Measurements from ENCODE around the gene OR6J1. TPM values are rescaled to one million over a fixed set of nuclear protein-coding genes. Genes with fewer than 3 reads are reported as not detected.

Gene OR6J1
- polyA plus RNA-seq, 1 of the 3 experiments (the other 2 are of a cell fraction): not detected

DNA sequence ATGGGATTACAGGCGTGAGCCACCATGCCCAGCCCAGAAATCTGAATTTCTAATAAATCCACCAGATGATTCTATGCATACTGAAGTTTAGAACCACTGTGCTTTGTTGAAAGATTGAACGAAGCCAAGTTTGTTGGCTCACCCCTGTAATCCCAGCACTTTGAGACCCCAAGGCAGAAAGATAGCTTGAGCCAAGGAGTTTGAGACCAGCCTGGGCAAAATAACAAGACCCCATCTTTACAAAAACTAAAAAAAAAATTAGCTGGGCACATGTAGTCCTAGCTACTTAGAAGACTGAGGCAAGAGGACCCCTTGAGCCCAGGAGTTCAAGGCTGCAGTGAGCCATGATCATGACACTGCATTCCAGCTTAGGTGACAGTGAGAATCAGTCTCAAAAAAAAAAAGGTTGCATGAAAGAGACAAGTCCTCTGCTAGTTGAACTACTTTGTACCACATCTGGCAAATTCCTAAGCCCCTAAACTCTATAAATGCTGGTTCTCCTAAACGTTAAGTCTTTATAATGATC lies 47.7 kb downstream of the OR6J1 start:
- no peaks in the 10 kb centered on the region for H3K9me3 ChIP-seq

DNA sequence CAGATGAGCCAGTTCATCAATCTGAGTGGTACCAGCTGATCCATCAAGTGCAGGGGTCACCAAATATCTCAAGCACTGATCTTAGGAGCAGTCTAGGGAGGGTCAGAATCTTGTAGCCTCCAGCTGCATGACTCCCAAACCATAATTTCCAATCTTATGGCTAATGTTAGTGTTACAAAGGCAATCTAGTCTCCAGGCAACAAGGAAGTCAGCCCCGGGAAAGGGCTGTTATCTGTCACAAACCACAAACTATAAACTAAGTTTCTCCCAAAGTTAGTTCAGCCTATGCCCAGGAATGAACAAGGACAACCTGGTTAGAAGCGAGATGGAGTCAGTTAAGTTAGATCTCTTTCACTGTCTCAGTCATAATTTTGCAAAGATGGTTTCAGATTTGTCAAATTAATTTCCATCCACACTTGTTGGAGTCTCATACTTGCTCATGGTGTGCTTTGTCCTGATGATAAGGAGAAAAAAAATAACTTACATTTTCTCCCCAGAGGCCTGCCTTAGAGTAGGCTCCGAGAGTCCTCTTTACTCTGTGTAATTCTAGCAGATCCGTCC lies 49.9 kb downstream of the OR6J1 start:
- H3K9ac ChIP-seq: no peak overlapping the region
- H3K9me3 ChIP-seq: no peaks in the 10 kb centered on the region
- CTCF ChIA-PET: interaction anchor here (1.4 to 3.0 kb wide), 5 partner anchors 22 to 59 kb away, joined by 3 to 9 read pairs (median 5); no protein-coding TSS in a partner anchor
- H3K4me3 ChIP-seq (ENCODE audit: low read depth in 2 of 2, low read length in 1 of 2): no peak overlapping the region
- no peak overlapping the region for H3K4me2 ChIP-seq
- H3K9me2 ChIP-seq: no peaks in the 10 kb centered on the region
- POLR2A ChIA-PET: no interaction called here
- H3K27ac ChIP-seq (ENCODE audit: low read depth in 2 of 2, low read length in 1 of 2): no peak overlapping the region
- H3K27me3 ChIP-seq (ENCODE audit: insufficient read depth): peaks cover 14% of the 10 kb centered on the region; the same call in 1 of the 2 replicates
- H3K36me3 ChIP-seq (replicated peaks in 1 of 2; ENCODE audit: control insufficient read depth in 1 of 2, insufficient read depth in 2 of 2, low read length in 1 of 2): no peaks in the 10 kb centered on the region
- no peak for DNase-seq
- peaks cover 2 to 10% of the 10 kb centered on the region in 2 experiments; a peak in 3 of 4 replicates for H3K4me1 ChIP-seq (ENCODE audit: control insufficient read depth in 1 of 2, insufficient read depth in 2 of 2, low read depth in 1 of 2, low read length in 1 of 2)
- H4K20me1 ChIP-seq (ENCODE audit: insufficient read depth): no peaks in the 10 kb centered on the region
- H3K79me2 ChIP-seq (ENCODE audit: insufficient read depth): no peaks in the 10 kb centered on the region
- 34% methylated on average over 4 of the region's 4 CpGs for WGBS (ENCODE audit: low lambda C conversion rate)
- H3F3A ChIP-seq (replicated peaks; ENCODE audit: insufficient read depth): peaks cover 8% of the 10 kb centered on the region
- H2AFZ ChIP-seq (ENCODE audit: low read depth): no peak overlapping the region
- TF ChIP-seq, protein P1, sequence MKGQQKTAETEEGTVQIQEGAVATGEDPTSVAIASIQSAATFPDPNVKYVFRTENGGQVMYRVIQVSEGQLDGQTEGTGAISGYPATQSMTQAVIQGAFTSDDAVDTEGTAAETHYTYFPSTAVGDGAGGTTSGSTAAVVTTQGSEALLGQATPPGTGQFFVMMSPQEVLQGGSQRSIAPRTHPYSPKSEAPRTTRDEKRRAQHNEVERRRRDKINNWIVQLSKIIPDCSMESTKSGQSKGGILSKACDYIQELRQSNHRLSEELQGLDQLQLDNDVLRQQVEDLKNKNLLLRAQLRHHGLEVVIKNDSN (IDR thresholded peaks at IDR 0.05; ENCODE audit: borderline replicate concordance, low read depth): no peak
- TF ChIP-seq EP300 (IDR thresholded peaks at IDR 0.05; ENCODE audit: borderline replicate concordance in 1 of 2, low read depth in 1 of 2, low read length in 1 of 2) (no peak), YY1 (IDR thresholded peaks at IDR 0.05; ENCODE audit: low read depth) (no peak), RAD21 (IDR thresholded peaks at IDR 0.05; ENCODE audit: low read length) (no peak), NFIC (IDR thresholded peaks at IDR 0.05; ENCODE audit: borderline replicate concordance) (no peak), FOXM1 (IDR thresholded peaks at IDR 0.05; ENCODE audit: low read depth) (no peak)
- TF ChIP-seq, protein P2, sequence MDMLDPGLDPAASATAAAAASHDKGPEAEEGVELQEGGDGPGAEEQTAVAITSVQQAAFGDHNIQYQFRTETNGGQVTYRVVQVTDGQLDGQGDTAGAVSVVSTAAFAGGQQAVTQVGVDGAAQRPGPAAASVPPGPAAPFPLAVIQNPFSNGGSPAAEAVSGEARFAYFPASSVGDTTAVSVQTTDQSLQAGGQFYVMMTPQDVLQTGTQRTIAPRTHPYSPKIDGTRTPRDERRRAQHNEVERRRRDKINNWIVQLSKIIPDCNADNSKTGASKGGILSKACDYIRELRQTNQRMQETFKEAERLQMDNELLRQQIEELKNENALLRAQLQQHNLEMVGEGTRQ (IDR thresholded peaks at IDR 0.05; ENCODE audit: borderline replicate concordance, low read depth, low read length): no peak
- TF ChIP-seq, protein P3, sequence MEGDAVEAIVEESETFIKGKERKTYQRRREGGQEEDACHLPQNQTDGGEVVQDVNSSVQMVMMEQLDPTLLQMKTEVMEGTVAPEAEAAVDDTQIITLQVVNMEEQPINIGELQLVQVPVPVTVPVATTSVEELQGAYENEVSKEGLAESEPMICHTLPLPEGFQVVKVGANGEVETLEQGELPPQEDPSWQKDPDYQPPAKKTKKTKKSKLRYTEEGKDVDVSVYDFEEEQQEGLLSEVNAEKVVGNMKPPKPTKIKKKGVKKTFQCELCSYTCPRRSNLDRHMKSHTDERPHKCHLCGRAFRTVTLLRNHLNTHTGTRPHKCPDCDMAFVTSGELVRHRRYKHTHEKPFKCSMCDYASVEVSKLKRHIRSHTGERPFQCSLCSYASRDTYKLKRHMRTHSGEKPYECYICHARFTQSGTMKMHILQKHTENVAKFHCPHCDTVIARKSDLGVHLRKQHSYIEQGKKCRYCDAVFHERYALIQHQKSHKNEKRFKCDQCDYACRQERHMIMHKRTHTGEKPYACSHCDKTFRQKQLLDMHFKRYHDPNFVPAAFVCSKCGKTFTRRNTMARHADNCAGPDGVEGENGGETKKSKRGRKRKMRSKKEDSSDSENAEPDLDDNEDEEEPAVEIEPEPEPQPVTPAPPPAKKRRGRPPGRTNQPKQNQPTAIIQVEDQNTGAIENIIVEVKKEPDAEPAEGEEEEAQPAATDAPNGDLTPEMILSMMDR (IDR thresholded peaks at IDR 0.05): no peak

More for the DNA sequence above, 47.7 kb downstream of the OR6J1 start:
- Histone ChIP-seq H3K9ac (no peak overlapping the region), H3K4me2 (no peak overlapping the region), H4K20me1 (ENCODE audit: insufficient read depth) (no peaks in the 10 kb centered on the region), H3F3A (replicated peaks; ENCODE audit: insufficient read depth) (no peaks in the 10 kb centered on the region), H3K4me1 (ENCODE audit: control insufficient read depth in 1 of 2, insufficient read depth in 2 of 2, low read depth in 1 of 2, low read length in 1 of 2) (peaks cover 6 to 8% of the 10 kb centered on the region in 2 experiments; a peak in 3 of 4 replicates), H3K27ac (ENCODE audit: low read depth in 2 of 2, low read length in 1 of 2) (no peak overlapping the region), H3K4me3 (ENCODE audit: low read depth in 2 of 2, low read length in 1 of 2) (no peak overlapping the region), H3K9me2 (no peaks in the 10 kb centered on the region), H3K79me2 (ENCODE audit: insufficient read depth) (no peaks in the 10 kb centered on the region; the same call in 1 of the 2 replicates), H3K36me3 (replicated peaks in 1 of 2; ENCODE audit: control insufficient read depth in 1 of 2, insufficient read depth in 2 of 2, low read length in 1 of 2) (no peaks in the 10 kb centered on the region), H2AFZ (ENCODE audit: low read depth) (no peak overlapping the region), H3K27me3 (ENCODE audit: insufficient read depth) (peaks cover 14% of the 10 kb centered on the region; the same call in 1 of the 2 replicates)
- ChIA-PET POLR2A (no interaction called here), CTCF (interaction anchor here (1.1 to 1.5 kb wide), 4 partner anchors 11 to 256 kb away, joined by 3 to 6 read pairs (median 4); no protein-coding TSS in a partner anchor)
- TF ChIP-seq MXI1 (IDR thresholded peaks at IDR 0.05; ENCODE audit: low read depth, low read length) (no peak), TCF12 (IDR thresholded peaks at IDR 0.05) (no peak), TEAD4 (IDR thresholded peaks at IDR 0.05; ENCODE audit: borderline replicate concordance, insufficient read depth) (no peak), RXRA (IDR thresholded peaks at IDR 0.05; ENCODE audit: borderline replicate concordance, low read depth) (no peak), GABPA (IDR thresholded peaks at IDR 0.05; ENCODE audit: low read depth) (no peak), RFX5 (IDR thresholded peaks at IDR 0.05; ENCODE audit: low read length) (no peak), RCOR1 (IDR thresholded peaks at IDR 0.05; ENCODE audit: low read length) (no peak), JUND (IDR thresholded peaks at IDR 0.05) (no peak), POLR2AphosphoS5 (IDR thresholded peaks at IDR 0.05; ENCODE audit: low read depth, low read length) (no peak), YY1 (IDR thresholded peaks at IDR 0.05; ENCODE audit: low read depth) (no peak), EP300 (IDR thresholded peaks at IDR 0.05; ENCODE audit: borderline replicate concordance in 1 of 2, low read depth in 1 of 2, low read length in 1 of 2) (no peak), NFIC (IDR thresholded peaks at IDR 0.05; ENCODE audit: borderline replicate concordance) (no peak), FOXJ3 (CRISPR knock-in tag; IDR thresholded peaks at IDR 0.05) (no peak), NRF1 (IDR thresholded peaks at IDR 0.05; ENCODE audit: low read depth, low read length) (no peak)
- TF ChIP-seq, protein P1 (IDR thresholded peaks at IDR 0.05; ENCODE audit: borderline replicate concordance, low read depth): no peak
- TF ChIP-seq, protein P4, sequence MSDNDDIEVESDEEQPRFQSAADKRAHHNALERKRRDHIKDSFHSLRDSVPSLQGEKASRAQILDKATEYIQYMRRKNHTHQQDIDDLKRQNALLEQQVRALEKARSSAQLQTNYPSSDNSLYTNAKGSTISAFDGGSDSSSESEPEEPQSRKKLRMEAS (IDR thresholded peaks at IDR 0.05; ENCODE audit: low read depth): no peak
- TF ChIP-seq, protein P5, sequence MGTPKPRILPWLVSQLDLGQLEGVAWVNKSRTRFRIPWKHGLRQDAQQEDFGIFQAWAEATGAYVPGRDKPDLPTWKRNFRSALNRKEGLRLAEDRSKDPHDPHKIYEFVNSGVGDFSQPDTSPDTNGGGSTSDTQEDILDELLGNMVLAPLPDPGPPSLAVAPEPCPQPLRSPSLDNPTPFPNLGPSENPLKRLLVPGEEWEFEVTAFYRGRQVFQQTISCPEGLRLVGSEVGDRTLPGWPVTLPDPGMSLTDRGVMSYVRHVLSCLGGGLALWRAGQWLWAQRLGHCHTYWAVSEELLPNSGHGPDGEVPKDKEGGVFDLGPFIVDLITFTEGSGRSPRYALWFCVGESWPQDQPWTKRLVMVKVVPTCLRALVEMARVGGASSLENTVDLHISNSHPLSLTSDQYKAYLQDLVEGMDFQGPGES (IDR thresholded peaks at IDR 0.05; ENCODE audit: low read depth, low read length): no peak
- TF ChIP-seq, protein P6, sequence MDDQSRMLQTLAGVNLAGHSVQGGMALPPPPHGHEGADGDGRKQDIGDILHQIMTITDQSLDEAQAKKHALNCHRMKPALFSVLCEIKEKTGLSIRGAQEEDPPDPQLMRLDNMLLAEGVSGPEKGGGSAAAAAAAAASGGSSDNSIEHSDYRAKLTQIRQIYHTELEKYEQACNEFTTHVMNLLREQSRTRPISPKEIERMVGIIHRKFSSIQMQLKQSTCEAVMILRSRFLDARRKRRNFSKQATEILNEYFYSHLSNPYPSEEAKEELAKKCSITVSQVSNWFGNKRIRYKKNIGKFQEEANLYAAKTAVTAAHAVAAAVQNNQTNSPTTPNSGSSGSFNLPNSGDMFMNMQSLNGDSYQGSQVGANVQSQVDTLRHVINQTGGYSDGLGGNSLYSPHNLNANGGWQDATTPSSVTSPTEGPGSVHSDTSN (IDR thresholded peaks at IDR 0.05): no peak
- WGBS (ENCODE audit: low lambda C conversion rate): 30% methylated on average over 3 of the region's 3 CpGs
- DNase-seq: no peak

Data from SK-N-SH (cell line).